AG08396 (cell line): ENCODE results near the gene THOC2.
"Not testable (repeated sequence)": the region's sequence is repeated elsewhere in the genome, so short reads cannot be mapped to it uniquely, and the experiment has no call there.

Source experiments
- DNase-seq: peaks from one replicate; pipeline ENCODE4 v3.0.0; 2012; ENCODE audit warnings: low spot score, mixed read lengths

THOC2 gene

DNA sequence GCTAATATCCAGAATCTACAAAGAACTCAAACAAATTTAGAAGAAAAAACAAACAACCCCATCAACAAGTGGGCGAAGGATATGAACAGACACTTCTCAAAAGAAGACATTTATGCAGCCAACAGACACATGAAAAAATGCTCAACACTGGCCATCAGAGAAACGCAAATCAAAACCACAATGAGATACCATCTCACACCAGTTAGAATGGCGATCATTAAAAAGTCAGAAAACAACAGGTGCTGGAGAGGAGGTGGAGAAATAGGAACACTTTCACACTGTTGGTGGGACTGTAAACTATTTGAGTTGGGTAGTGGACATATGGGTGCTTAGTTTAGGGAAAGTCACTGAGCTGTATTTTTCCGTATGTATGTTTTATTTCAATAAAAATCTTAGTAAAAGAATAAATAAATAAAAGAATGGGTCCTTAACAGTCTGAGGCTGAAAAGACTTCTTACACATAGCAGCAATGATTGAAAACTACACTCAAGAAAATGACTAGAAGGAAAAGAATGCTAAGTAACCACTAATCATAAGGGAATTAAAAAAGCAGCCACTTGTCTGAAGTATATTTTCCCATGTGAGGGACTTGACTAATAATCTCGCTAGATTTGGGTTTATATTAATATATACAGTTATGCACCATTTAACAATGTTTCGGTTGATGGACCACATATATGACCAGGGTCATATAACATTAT, 68.2 kb downstream of the THOC2 start:
- DNase-seq = not testable (repeated sequence)

DNA sequence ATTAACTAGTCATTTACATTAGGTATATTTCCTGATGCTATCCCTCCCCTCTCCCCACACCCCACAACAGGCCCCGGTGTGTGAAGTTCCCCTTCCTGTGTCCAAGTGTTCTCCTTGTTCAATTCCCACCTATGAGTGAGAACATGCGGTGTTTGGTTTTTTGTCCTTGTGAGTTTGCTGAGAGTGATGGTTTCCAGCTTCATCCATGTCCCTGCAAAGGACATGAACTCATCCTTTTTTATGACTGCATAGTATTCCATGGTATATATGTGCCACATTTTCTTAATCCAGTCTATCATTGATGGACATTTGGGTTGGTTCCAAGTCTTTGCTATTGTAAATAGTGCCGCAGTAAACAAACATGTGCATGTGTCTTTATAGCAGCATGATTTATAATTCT, 69.1 kb downstream of the THOC2 start:
- DNase-seq = not testable (repeated sequence)

DNA sequence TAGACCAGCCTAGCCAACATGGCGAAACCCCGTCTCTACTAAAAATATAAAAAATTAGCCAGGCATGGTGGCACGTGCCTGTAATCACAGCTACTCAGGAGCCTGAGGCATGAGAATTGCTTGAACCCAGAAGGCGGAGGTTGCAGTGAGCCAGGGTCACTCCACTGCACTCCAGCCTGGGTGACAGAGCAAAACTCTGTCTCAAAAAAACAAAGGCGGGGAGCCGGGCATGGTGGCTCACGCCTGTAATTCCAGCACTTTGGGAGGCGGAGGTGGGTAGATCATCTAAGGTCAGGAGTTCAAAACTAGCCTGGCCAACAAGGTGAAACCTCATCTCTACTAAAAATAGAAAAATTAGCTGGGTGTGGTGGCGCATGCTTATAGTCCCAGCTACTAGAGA, 76.3 kb downstream of the THOC2 start:
- not testable (repeated sequence) for DNase-seq

DNA sequence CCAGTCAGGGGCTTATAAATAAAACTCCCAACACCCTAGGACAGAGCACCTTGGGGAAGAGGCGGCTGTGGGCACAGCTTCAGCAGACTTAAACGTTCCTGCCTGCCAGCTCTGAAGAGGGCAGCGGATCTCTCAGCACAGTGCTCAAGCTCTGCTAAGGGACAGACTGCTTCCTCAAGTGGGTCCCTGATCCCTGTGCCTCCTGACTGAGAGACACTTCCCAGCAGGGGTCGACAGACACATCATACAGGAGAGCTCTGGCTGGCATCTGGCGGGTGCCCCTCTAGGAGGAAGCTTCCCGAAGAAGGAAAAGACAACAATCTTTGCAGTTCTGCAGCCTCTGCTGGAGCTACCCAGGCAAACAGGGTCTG, 84.1 kb downstream of the THOC2 start:
- DNase-seq = not testable (repeated sequence)

DNA sequence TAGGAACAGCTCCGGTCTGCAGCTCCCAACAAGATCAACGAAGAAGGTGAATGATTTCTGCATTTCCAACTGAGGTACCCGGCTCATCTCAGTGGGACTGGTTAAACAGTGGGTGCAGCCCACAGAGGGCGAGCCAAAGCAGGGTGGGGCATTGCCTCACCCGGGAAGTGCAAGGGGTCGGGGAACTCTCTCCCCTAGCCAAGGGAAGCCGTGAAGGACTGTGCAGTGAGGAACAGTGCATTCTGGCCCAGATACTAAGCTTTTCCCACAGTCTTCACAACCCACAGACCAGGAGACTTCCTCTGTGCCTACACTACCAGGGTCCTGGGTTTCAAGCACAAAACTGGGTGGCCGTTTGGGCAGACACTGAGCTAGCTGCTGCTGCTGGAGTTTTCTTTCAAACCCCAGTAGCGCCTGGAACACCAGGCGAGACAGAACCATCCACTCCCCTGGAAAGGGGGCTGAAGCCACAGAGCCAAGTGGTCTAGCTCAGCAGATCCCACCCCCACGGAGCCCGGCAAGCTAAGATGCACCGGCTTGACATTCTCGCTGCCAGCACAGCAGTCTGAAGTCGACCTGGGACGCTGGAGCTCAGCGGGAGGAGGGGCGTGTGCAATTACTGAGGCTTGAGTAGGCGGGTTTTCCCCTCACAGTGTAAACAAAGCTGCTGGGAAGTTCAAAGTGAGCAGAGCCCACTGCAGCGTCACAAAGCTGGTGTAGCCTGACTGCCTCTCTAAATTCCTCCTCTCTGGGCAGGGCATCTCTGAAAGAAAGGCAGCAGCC, 84.6 kb downstream of the THOC2 start:
- DNase-seq = peak; percentile 27

DNA sequence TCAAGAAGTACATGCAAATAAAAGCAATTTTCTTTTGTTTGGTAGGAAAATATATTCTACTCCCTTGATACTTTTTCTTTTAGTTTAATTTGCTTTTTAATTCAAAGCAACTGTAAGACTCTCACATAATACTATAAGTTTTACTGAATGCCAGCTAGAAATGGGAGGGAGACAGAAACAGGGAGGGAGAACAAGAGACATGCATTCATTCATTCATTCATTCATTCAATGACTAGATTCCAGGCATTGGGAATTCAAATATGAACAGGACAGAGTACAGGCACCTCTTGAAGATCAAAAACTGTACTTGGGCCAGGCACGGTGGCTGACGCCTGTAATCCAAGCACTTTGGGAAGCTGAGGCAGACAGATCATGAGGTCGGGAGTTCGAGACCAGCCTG, 85.6 kb downstream of the THOC2 start:
- no peak for DNase-seq

DNA sequence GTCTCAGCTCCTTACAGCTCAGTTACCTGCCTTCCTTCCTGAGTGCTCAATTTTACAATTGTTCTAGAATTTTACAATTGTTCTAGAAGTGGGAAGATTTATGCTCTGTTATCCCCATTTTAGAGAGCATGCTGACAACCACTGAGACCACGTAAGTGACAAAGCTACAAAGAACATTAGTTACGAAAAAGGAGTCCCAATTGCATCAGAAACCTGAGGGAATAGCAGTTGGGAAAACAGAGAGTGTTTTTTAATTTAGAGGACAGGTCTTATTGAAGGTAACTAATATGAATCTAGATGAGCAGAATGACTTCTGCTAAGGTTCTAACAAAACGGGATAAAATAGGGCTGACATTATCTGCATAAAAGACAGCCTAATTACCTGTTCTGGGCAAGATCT, 103.3 kb downstream of the THOC2 start:
- DNase-seq = no peak

DNA sequence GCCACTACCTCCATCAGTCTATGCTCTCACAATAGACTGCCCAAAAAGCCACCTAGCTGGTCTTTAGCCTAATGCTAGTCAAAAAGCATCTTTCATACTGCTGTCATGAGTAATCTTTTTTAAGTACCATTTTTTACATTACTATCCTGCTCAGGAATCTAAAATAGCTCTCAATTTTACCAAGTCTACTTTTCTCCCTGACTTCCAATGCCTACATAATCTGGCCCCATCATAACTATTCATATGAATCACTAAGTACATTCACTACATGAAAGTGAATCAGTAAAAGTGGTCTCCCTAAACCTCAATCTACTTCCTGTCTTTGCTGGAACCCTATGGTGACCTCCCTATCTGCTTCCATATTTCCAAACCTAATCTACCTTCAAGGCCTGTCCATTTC, 105.9 kb downstream of the THOC2 start:
- DNase-seq = peak; percentile 2

DNA sequence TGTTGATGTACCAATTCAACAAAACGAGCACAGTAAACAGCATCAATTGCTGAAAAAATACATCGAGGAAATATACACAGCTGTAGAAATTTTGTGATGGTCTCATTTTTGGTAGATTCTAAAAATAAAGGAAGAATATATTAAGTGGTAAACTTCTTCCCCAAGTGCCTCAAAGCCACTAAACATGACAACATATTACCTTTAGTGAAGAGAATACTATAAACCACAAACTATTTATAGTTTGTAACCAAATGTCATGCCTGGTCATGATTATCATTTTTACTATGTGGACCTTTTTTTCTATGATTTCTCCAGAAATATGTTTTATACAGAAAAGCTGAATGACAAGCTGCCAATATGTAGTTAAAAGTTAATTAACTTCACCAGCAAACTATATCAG, 106.9 kb downstream of the THOC2 start:
- no peak for DNase-seq

DNA sequence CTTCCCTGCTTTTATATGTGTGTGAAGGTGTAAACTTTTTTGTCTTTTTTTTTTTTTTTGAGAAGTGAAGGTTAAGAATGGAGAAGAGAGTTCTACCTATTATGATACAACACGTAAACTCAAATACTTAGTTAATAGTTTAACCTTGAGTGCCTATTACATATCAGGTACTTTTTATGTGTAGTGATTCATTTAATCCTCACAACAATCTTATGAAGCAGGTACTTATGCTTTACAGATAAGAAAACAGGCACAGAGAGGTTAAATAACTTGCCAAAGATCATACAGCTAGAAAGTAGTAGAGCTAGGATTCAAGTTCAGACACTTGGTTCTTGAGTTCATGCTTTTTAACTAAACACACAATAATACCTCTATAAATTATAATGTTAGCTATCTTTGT, 107.4 kb downstream of the THOC2 start:
- no peak for DNase-seq

DNA sequence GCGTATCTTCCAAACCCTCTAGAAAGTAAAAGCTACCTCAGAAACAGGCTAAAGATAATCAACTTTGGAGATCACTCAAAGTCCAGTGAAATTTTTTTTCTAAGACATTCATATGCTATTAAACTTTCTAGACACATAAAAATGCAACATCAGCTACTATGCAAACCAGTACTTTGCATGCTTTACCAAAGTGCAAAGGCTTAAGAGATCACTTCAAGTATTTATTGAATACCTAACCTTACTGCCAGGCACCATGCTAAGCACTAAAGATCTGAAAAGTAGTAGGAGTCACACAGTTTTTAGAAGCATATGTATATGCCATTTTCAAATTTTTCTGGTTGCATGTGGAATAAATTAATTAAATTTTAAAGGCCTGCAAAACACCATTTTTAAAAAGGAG, 115.8 kb downstream of the THOC2 start:
- no peak for DNase-seq

DNA sequence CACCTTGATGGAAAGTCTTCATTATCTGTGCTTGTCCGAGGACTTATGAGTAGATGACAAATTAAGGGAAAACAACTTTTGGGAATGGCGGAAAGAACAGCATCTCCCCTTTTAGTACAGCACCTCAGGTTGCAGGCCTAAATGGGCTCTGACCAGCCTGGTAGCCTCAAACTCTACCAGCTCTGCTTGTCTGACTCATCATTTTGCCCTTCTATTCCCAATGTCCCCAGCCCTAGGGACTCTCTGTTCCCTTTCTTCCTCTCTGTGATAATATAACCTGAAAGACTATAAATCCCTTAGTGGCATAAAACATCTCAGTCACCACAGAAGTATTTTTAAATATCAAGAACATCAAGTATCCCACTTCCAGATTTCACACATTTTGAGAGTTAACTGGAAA, 121.9 kb downstream of the THOC2 start:
- DNase-seq = no peak

DNA sequence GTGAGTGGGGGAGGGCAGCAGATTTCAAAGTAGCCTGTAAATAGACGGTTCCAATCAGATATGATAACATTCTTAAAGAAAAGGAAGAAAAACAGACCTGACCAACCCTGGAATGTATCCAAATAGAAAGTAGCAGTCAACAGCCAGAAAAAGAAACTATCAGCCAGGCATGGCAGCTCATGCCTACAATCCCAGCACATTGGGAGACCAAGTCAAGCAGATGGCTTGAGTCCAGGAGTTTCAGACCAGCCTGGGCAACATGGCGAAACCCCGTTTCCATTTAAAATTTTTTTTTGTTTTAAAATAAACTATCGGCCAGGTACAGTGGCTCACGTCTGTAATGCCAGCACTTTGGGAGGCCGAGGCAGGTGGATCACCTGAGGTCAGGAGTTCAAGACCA, 125.0 kb downstream of the THOC2 start:
- DNase-seq = no peak

DNA sequence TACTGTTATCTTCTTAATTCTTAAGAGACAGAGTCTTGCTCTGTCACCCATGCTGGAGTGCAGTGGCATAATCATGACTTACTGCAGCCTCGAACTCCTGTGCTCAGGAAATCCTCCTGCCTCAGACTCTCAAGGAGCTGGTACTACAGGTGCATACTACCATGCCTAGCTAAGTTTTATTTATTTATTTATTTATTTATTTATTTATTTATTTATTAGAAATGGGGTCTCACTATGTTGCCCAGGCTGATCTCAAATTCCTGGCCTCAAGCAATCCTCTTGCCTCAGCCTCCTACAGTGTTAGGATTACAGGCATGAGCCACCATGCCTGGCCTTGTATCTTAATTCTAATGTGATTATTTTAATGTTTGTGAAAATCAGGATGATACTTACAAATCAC, 125.6 kb downstream of the THOC2 start:
- no peak for DNase-seq

DNA sequence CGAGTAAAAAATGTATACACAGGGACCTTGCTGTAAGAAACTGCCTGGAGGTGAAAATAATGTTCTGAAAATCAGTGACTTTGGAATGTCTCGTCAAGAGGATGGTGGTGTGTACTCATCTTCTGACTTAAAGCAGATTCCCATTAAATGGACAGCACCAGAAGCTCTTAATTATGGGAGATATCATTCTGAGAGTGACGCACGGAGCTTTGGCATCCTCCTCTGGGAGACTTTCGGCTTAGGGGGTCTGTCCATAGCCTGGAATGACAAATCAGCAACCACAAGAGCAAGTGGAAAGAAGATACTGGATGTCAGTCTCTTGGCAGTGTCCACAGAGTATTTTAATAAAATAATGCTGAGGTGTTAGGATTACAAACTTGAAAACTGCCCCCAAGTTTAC, 129.4 kb downstream of the THOC2 start:
- DNase-seq = no peak

DNA sequence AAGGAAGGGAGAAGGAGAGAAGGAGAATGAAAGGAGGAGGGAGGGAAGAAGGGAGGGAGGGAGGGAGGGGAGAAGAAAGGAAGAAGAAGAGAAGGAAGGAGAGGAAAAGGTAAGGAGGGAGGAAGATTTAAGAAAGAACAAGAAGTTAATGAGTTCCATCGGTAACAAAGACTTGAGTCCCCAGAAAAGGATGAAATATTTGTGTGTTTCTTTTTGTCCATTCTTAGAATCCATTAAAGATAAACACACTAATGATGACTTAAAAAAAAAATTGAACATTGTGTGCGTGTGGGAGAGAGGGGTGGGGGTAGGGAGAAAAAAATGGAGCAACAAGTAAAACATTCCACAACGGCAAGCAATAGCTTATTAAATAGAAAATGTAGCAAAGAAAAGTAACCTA, 131.4 kb downstream of the THOC2 start:
- no peak for DNase-seq

DNA sequence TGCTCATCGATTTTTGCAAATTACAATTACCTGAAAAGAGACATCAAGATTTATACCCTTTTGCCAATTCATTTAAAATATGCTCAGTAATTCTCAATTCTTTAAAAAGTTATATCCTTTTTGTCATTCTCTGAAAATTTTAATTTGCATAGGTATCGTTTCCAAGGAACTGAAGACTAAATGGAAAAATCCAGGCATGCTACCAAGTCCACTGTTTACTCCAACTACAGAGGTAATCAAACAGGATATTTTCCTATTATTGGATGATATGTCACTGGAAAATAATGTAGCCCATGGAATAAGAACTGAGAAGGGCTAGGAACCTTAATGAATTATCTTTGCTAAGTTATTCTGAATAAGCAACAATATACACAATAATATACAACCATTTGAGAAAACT, 132.7 kb downstream of the THOC2 start:
- DNase-seq = no peak

DNA sequence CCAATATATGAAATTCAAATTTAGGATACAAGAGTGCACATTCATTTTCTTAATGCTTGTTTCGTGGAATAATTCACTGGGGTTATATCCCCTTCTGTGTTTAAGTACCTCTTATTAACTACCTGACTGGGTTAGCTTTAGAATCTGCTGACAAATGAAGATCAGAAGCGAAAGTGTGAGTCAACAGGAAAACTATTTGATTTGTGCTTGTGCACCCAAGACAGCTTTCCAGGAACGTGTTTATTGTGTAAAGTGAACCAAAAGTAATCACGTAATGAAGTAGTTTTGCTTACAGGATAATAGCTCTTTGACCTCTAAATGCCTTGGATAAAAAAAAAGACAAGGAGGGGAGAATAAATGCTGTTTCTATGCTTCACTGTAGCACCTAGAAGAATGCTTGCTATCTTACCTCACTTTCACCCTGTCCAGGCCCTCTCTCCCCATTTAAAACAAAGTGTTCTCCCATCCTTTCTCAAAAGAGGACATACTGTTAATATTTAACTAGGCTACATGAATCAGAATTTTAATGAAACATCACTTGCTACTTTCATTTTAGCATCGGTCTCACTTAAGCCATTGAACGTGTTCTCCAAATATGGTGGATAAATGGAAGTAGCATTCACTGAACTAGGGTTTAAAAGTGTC, 141.9 kb downstream of the THOC2 start:
- peak; percentile 8 for DNase-seq

DNA sequence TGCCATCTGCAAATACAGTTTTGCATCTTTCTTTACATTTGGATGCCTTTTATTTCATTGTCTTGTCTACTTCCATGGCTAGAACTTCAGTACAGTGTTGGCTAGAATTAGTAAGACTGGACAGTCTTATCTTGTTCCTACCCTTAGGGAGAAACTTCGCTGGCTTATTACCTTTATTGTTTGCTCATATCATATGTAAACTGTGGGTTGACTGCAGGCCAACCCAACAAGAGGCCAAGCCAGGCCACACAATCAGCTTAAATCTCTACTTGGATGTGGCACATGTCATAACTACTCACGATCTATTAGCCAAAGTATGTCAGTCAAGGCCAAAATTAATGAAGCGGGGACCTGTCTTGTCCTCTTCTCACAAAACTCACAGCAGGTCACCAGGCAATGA, 144.1 kb downstream of the THOC2 start:
- no peak for DNase-seq

DNA sequence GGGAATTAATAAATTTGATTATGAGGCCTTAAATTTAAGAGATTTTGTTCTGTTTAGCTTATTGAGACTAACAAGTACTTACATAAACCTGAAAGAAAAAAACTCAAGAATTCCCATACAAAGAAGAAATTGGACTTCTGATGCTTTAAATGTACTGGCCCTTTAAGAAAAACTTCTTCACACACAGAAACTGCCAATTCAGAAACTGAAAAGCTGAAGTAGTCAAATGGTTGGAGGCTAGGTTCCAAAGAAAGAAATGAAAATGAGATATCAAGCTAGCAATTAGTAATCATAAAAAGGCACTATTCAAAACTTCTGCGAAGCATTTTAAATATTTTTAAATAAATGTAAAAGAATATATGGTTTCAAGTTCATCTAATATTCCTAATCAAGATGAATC, 151.3 kb downstream of the THOC2 start:
- DNase-seq = no peak

DNA sequence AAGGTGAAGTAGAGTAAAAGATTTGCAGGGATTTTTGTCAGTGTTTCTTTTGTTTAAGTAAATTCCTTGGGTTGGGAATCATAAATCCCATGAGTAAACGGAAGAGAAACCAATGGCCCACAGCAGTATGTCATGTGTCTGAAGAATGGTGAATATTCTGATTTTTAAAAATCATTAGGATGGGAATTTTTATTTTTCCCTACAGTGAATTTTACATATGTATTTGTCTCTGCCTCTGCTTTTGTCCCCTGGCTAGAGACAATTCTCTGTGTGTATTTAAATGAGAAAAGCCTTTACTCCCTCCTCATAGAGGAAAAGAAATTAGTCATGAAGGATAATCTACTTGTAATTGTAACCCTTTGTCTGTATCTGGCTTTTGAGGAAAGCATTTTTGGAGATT, 152.1 kb downstream of the THOC2 start:
- no peak for DNase-seq

DNA sequence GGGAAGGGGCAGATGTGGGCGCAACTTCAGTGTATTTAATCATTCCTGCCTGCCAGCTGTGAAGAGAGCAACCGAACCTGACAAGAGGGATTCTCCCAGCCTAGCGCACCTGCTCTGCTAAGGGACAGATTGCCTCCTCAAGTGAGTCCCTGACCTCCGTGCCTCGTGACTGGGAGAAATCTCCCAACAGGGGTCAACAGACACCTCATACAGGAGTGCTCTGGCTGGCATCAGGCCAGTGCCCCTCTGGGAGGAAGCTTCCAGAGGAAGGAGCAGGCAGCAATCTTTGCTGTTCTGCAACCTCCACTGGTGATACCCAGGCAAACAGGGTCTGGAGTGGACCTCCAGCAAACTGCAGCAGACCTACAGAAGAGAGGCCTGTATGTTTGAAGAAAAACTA, 158.8 kb downstream of the THOC2 start:
- DNase-seq = not testable (repeated sequence)

DNA sequence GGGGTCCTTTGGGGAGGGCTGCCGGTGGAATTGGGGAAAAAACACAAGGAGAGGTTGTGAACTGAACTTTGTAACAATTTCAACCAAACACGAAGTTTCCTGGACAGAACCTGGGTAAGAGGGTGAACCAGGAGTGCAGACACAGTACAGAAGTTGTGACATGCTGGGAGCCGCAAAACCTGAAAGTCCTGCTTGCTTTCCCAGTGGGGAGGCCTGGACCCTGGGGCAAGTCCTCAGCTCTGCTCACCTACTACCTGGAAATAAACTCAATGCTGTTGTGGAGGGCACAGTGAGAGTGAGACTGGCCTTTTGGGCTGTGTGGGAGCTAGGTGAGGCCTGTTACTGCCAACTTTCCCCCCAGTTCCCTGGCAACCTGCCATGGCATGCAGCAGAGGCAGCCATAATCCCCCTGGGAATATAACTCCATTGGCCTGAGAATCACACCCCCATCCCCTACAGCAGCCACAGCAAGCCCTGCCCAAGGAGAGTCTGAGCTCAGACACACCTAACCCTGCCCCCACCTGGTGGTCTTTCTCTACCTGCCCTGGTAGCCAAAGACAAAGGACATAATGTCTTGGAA, 162.8 kb downstream of the THOC2 start:
- DNase-seq = no peak
